GM12875 (cell line): ENCODE results near the gene CA10.

Experiments
- H3K4me3 ChIP-seq: one replicate; pipeline ENCODE4 v1.5.1; 2011; ENCODE audit warnings: low read depth, low read length, control low read depth
- TF ChIP-seq, protein P1 (sequence below): IDR thresholded peaks from 2 replicates; pipeline ENCODE4 v1.5.1; 2011; ENCODE audit warnings: low read depth, mild to moderate bottlenecking, control low read depth, inconsistent platforms, low read length, moderate library complexity, borderline replicate concordance; ENCODE audit not compliant: insufficient read depth

The CA10 gene

GRCh38 chr17:52032454-52032853 lies 126.1 kb downstream of the CA10 start:
- no peak overlapping the region for H3K4me3 ChIP-seq
- TF ChIP-seq, protein P1, sequence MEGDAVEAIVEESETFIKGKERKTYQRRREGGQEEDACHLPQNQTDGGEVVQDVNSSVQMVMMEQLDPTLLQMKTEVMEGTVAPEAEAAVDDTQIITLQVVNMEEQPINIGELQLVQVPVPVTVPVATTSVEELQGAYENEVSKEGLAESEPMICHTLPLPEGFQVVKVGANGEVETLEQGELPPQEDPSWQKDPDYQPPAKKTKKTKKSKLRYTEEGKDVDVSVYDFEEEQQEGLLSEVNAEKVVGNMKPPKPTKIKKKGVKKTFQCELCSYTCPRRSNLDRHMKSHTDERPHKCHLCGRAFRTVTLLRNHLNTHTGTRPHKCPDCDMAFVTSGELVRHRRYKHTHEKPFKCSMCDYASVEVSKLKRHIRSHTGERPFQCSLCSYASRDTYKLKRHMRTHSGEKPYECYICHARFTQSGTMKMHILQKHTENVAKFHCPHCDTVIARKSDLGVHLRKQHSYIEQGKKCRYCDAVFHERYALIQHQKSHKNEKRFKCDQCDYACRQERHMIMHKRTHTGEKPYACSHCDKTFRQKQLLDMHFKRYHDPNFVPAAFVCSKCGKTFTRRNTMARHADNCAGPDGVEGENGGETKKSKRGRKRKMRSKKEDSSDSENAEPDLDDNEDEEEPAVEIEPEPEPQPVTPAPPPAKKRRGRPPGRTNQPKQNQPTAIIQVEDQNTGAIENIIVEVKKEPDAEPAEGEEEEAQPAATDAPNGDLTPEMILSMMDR, result no peak

- TF ChIP-seq, protein P1, result no peak
- H3K4me3 ChIP-seq, result no peak overlapping the region
Measured at GRCh38 chr17:52030052-52030451, 128.5 kb downstream of the CA10 start.

- TF ChIP-seq, protein P1, result no peak
Measured at GRCh38 chr17:52027620-52028295, 130.8 kb downstream of the CA10 start.

GRCh38 chr17:52027081-52027480 lies 131.4 kb downstream of the CA10 start:
- no peak overlapping the region for H3K4me3 ChIP-seq

More at GRCh38 chr17:52027620-52028295, 130.8 kb downstream of the CA10 start:
- H3K4me3 ChIP-seq, result no peak overlapping the region

GRCh38 chr17:52026075-52026474 lies 132.4 kb downstream of the CA10 start:
- no peak overlapping the region for H3K4me3 ChIP-seq
- TF ChIP-seq, protein P1, result no peak

More at GRCh38 chr17:52027081-52027480, 131.4 kb downstream of the CA10 start:
- TF ChIP-seq, protein P1, result no peak

DNA sequence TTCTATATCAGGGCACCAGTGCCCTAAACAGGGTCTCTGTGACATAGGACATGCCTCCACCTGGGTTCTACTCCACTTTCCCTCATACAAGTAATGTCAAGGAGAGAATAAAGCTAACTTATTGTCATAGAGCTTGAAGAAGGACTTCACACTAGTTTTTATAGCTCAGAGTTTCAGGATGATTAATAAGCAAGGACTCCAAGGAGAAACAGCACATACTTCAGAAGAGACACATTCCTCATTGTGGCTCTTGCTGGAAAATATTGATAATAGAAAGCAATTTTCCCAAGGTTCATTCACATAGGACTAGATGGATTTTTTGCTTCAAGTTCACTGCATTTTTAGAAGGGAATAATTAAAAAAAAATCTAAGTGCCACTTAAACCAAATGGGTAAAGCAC lies 133.3 kb downstream of the CA10 start:
- H3K4me3 ChIP-seq, result no peak overlapping the region
- TF ChIP-seq, protein P1, result no peak

GRCh38 chr17:52024300-52024870 lies 134.1 kb downstream of the CA10 start:
- TF ChIP-seq, protein P1, result no peak
- no peak overlapping the region for H3K4me3 ChIP-seq
